ELR (cell line): ENCODE data around the gene MROH7.

Experiments
- DNase-seq: peaks from one replicate; pipeline ENCODE4 v3.0.0-alpha.2; 2015; ENCODE audit warnings: low read depth

Gene MROH7

DNA sequence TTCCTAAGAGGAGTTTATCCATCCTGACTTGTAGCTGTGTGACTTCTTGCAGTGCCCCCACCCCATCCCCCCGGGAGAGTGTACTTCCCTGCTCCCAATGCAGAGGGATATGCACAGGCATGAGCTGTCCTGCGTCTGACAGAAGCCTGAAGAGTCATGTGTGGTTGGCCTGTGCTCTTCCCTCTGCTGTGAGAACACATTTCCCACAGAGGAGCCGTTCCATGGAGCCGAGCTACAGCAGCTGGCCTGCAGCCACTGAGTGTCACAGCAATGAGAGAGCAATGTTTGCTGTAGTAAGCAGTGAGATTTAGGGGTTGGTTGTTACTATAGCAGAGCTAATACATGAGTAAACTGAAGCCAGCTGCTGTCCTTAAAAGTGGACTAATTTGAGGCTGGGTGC, 100.7 kb downstream of the MROH7 start:
- no peak for DNase-seq

DNA sequence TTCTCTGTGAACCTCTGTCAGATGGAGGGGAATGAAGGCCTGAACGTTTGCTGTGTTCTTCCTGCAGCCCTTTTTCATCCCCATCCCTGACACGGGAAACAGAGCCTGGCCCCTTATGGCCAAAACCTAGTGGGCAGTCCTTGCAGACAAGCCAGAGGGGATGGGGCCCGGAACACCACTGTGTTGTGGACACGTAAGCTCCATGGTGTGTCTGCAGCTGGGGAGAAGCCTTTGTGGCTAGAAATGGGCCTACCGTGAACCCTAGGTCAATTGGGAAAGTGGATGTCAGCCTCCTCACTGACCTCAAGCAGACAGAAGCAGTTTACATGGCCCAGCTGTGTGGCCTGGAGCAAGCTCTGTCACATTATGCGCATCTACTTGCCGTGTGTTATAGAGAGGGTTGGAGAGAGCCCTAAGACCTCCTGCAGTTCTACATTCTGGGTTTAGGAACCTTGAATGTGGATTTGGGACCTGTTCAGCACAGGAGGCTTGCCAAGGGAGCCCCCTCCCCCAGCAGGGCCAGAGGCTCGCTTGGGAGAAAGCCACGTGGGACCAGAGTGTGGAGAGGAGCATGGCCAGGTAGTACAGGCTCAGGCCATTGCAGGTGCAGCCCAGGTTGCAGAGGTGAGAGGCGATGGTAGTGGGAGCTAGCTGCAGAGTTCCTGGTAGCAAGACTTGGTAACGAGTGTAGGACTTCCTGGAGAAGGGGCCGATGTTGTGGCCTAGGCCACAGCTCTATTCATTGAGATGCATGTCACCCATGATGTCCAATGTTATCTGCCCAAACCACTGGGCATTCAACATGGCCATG, 102.0 kb downstream of the MROH7 start:
- no peak for DNase-seq

DNA sequence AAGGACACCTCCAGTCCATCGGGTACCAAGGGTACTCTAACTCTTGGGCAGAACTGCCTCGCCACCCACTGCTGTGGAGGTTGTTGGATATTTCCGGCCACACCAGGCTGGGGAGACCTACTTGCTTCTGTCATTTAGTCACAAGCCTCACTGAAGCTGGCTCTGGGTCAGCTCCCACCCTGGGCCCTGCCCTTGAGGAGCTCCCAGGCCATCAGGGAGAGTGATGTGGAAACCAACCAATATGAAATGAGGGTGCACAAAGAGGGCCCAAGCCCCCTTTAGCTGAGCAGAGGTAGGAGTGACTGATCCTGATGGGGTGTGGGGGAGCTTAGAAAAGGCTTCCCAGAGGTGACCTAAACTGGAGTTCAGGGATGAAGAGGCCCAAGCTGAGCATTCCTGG, 103.1 kb downstream of the MROH7 start:
- DNase-seq, result no peak

DNA sequence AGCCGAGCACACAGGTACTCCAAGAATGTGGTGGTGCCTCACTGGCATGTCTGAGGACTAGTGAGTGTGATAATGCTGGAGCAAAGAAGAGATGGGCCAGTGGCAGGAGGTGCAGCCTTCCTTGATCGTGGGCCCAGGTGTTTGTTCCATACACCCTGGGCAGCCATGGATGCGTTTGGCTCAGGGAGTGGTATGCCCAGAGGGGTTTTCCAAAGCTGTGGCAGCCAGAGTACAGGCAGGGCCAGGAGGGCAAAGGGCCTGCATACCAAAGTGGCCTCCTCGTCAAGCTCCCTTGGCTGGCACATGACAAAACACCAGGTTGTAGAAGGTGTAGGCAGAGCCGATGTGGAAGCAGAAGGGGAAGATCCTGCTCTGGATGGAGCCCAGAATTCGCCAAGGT, 103.7 kb downstream of the MROH7 start:
- DNase-seq, result no peak

DNA sequence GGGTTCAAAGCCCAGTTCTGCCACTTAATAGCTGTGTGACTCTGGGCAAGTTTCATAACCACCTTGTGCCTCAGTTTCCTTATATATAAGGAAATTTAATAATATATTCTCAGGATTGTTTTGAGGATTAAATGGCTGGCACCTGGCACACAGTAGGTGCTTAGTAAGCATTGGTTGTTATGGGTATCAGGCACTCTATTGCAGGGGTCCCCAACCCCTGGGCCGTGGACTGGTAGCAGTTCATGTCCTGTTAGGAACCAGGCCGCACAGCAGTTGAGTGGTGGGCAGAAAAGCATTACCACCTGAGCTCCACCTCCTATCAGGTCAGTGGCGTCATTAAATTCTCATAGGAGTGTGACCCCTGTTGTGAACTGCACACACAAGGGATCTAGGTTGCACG, 104.3 kb downstream of the MROH7 start:
- no peak for DNase-seq

DNA sequence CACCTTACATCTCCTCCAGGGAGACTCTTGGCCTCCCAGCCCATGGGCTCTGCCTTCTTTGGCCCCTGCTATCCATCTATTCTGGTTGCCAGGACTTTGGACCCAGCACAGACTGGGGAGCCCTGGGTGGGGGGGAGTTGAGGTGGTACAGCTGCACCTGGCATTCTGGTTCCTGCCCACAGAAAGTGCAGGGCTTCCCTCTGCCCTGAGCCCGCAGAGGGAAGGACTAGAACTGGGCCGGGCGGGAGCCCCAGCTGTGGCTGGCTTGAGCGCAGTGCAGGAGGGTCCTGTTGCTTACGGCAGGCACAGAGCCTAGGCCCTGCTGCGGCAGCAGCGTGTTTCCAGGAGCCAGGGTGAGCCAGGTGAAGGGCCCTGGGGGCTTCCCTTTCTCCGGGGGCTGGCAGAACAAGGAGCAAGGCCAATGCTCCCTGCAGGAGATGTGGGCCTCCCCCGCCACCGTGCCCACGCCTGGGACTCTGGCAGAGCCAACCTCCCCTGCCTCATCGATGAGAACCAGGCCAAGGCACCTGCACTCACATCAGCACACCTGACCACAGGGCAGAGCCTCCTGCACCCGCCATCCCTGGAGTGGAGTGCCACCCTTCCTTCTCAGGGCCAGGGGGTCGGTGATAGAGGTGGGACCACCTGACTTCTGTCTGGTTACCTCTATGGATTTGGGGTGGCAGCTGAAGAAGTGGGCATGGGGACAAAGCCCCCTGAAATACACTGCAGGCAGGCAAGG, 106.7 kb downstream of the MROH7 start:
- DNase-seq, result no peak

DNA sequence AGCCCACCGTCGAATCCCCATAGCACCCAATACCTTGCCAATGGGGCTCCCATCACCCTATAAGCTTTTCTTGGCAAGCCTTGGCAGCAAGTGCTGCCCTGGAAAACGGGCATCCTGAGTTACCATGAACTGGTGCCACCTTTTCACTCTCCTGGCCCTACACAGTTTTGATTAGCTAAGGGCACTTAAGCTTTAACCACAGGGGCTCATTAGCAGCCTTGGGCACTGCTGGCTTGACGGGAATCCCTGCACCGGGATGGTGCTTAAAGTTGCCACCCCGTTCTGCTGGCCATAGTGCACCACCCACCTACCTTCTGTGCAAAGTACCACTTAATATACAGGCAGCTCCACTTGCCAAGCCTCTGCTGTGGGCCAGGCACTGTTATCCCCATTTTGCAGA, 109.0 kb downstream of the MROH7 start:
- no peak for DNase-seq

DNA sequence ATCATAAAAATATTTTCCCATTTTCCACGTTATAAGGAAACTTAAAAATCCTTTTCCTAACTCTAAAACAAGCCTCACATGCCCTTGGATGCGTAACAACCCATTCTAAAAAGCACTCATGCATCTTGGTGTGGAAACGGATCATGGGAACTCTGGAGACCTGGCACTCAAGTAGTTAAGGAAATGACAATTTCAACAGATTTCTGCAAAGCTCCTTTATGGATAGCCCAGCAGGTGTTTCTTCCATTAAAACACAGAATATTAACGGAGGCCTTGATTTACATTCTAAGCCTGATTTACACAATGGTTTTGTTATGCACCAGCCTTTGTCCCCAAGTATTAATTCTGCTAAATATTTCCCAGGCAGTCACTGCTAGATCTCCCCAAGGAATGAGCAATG, 109.8 kb downstream of the MROH7 start:
- no peak for DNase-seq

DNA sequence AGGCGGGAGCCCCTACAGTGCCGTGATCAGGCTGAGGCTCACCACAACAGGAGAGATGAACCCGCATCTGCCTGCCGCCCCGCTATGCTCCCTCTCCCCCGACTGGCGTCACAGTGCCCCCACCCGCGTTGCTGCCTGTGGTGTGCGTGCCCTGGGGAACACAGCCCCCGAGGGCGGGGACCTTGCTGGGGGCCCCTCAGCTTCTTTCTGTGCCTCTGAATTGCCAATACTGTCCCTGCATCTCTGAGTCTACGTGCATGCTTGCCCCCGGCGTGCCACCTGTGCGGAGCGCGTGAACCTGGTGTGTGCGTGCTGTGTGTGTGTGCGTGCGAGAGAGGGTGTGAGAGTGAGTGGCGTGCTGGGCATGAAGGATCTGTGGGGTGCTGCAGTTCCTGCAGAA, 112.5 kb downstream of the MROH7 start:
- DNase-seq, result no peak

DNA sequence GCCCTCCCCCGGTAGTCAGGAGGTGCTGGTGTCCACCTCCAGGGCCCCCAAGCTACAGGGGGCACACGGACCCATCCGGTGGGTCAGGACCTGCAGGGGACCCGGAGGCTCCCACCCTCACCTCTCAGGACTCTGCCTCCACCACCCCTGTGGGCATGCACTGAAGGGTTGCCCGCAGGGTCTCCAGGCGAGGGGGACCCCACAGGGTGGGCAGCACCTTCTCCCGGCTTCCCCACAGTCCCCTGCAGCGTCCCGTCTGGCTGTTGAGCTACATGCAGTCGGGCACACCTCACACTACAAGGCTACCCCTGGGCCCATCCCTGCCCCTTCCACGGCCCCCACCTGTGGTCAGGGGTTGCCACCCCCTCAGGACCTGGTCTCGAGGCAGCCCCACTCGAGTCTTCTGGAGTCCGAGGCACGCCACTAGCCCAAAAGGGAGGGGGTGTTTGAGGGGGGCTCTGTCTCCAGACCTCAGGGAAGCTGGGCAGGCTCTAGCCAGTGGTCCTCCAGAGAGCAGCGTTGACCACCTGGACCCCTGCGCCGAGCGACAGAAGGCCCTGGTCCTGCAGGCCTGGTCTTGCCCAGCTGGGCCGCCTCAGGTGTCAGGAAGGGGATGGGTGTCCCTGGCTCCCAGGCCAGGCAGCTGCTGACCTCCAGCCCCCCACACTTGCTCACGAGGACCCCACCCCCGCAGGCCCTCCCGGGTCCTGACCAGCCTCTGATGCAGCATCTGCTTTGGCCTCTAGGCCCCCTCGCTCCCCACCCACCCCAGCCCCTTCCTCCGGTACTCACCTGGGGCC, 113.1 kb downstream of the MROH7 start:
- no peak for DNase-seq

DNA sequence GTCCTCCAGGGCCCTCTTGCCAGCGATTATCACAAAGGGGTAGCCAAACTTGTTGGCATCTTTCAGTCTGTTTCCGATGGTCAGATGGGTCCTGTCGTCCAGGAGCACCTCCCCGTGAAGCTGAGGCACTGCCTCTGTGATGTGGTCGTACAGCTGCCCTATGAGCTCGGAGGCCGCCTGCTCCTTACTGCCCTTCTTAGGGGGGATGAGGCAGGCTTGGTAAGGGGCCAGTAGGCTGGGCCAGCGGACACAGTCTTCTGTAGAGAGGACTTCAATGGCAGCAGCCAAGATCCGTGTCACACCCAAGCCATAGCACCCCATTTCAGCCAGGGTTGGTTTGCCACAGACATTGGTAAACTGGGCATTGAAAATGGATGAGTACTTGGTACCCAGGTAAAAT, 116.2 kb downstream of the MROH7 start:
- no peak for DNase-seq

DNA sequence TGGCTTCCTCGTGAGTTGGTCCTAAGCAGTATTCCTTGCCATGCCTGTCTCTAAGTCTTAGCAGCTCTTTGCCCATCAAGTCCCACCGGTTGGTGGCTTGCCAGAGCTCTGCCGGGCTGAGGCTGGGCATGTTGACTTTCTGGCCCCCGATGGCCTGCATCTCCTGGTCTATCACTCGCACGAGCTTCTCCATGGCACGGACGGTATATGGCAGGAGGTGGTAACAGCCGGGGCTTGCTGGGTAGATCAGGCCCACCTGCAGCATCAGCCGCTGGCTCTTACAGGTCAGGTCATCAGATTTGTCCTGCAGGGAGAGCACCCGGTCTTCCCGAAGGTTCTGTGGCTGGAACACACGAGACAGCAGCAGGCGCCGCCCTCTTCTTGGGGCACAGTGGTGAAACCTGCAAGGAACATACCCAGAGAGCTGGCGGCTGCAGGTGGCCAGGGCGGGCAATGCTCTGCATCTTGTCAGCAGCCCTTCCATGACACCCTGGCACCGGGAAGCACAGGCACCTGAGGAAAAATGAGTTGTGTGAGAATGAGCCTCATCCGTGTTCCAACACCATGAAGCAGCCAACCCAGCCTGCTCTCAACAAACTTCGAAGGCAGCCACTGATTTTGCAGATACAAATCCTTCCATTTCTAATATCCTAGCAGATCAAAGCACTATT, 117.2 kb downstream of the MROH7 start:
- no peak for DNase-seq
